SK-N-SH treated with all-trans-retinoic acid at 6 μM for 48 hours (cell line): ENCODE results near the gene GPR160.

Source experiments
- ATAC-seq: fragments of 200-7000 bp; cut with Tn5 transposase; 3 replicates; pipeline ENCODE4 v1.9.1; 2020; ENCODE audit warnings: mild to moderate bottlenecking, moderate library complexity
- ARNTL ChIP-seq: fragments of 450-650 bp; formaldehyde crosslinking; IDR thresholded peaks from 2 replicates; pipeline ENCODE4 v1.5.0; 2020; ENCODE audit warnings: low read depth, mild to moderate bottlenecking, moderate library complexity, borderline replicate concordance
- BACH2 ChIP-seq: fragments of 250-450 bp; sonication (Bioruptor Pico); IDR thresholded peaks from 2 replicates; pipeline ENCODE4 v1.9.0; 2021; ENCODE audit warnings: mild to moderate bottlenecking, borderline replicate concordance
- CSDC2 ChIP-seq: fragments of 250-450 bp; sonication (Bioruptor Pico); IDR thresholded peaks from 2 replicates; pipeline ENCODE4 v1.5.0; 2020; ENCODE audit warnings: mild to moderate bottlenecking, moderate library complexity
- ESRRG ChIP-seq: fragments of 250-450 bp; sonication (Bioruptor Pico); IDR thresholded peaks from 2 replicates; pipeline ENCODE4 v1.6.1; 2021; ENCODE audit warnings: mild to moderate bottlenecking
- ISL1 ChIP-seq: fragments of 250-450 bp; sonication (Bioruptor Pico); IDR thresholded peaks from 2 replicates; pipeline ENCODE4 v2.1.2; 2022; ENCODE audit warnings: mild to moderate bottlenecking, moderate library complexity
- OSR1 ChIP-seq: fragments of 250-450 bp; sonication (Bioruptor Pico); IDR thresholded peaks from 2 replicates; pipeline ENCODE4 v1.8.0; 2022; ENCODE audit warnings: moderate library complexity, mild to moderate bottlenecking, inconsistent platforms
- PATZ1 ChIP-seq: fragments of 250-450 bp; sonication (Bioruptor Pico); IDR thresholded peaks from 2 replicates; pipeline ENCODE4 v1.8.0; 2020; ENCODE audit warnings: mild to moderate bottlenecking, moderate library complexity, borderline replicate concordance
- POU6F1 ChIP-seq: fragments of 250-450 bp; sonication (Bioruptor Pico); IDR thresholded peaks from 2 replicates; pipeline ENCODE4 v1.8.0; 2021; ENCODE audit warnings: low read depth, mild to moderate bottlenecking, moderate library complexity, borderline replicate concordance
- PPARA ChIP-seq: fragments of 250-450 bp; sonication (Bioruptor Pico); IDR thresholded peaks from 2 replicates; pipeline ENCODE4 v1.5.0; 2020; ENCODE audit warnings: mild to moderate bottlenecking, borderline replicate concordance
- RARB ChIP-seq: fragments of 250-450 bp; sonication (Bioruptor Pico); IDR thresholded peaks from 2 replicates; pipeline ENCODE4 v1.8.0; 2021; ENCODE audit warnings: mild to moderate bottlenecking, moderate library complexity
- SNAI2 ChIP-seq: fragments of 250-450 bp; sonication (Bioruptor Pico); IDR thresholded peaks from 2 replicates; pipeline ENCODE4 v1.5.0; 2020; ENCODE audit warnings: mild to moderate bottlenecking, moderate library complexity
- TCF4 ChIP-seq: fragments of 250-450 bp; sonication (Bioruptor Pico); IDR thresholded peaks from 2 replicates; pipeline ENCODE4 v1.8.0; 2021; ENCODE audit warnings: mild to moderate bottlenecking, moderate library complexity, borderline replicate concordance
- TOX ChIP-seq: fragments of 250-450 bp; sonication (Bioruptor Pico); IDR thresholded peaks from 2 replicates; pipeline ENCODE4 v1.8.0; 2021; ENCODE audit warnings: mild to moderate bottlenecking, moderate library complexity, borderline replicate concordance
- ZC3H10 ChIP-seq: fragments of 250-450 bp; sonication (Bioruptor Pico); IDR thresholded peaks from 2 replicates; pipeline ENCODE4 v1.5.1; 2021; ENCODE audit warnings: mild to moderate bottlenecking, moderate library complexity
- ZFP3 ChIP-seq: fragments of 250-450 bp; sonication (Bioruptor Pico); IDR thresholded peaks from 2 replicates; pipeline ENCODE4 v1.5.0; 2020; ENCODE audit warnings: mild to moderate bottlenecking, moderate library complexity
- ZFP30 ChIP-seq: fragments of 450-650 bp; formaldehyde crosslinking; IDR thresholded peaks from 2 replicates; pipeline ENCODE4 v1.5.0; 2022; ENCODE audit warnings: mild to moderate bottlenecking, moderate library complexity
- ZNF565 ChIP-seq: fragments of 450-650 bp; formaldehyde crosslinking; conservative IDR thresholded peaks from 2 replicates; pipeline ENCODE4 v1.5.0; 2020; ENCODE audit warnings: low read depth, mild to moderate bottlenecking, moderate library complexity
- TF ChIP-seq, protein P1 (sequence below): fragments of 250-450 bp; sonication (Bioruptor Pico); IDR thresholded peaks from 2 replicates; pipeline ENCODE4 v1.5.0; 2020; ENCODE audit warnings: mild to moderate bottlenecking, moderate library complexity
- TF ChIP-seq, protein P2 (sequence below): fragments of 250-450 bp; sonication (Bioruptor Pico); IDR thresholded peaks from 2 replicates; pipeline ENCODE4 v1.5.1; 2020; ENCODE audit warnings: low read depth, mild to moderate bottlenecking, moderate library complexity
- TF ChIP-seq, protein P3 (sequence below): fragments of 250-450 bp; sonication (Bioruptor Pico); IDR thresholded peaks from 2 replicates; pipeline ENCODE4 v1.5.1; 2021; ENCODE audit warnings: mild to moderate bottlenecking, moderate library complexity

The GPR160 gene

DNA sequence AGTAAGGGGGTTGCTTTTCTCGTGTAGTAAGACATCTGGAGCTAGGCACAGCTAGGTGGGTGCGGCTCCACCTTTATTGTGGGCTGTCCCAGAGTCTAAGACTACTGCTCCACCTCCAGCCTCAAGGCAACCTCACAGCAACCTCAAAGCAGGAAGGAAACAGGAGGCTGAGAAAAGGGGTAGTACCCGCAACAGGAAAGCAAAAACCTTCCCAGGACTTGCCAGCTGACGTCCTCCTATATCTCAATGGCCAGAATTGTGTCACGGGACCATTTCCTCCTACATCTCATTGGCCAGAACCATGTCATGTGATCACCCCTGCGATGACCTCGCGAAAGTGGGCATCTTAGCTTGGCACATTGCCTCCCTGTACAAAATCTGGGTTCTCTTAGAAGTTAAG is 4.3 kb upstream of the GPR160 start:
- no peak for ATAC-seq

GRCh38 chr3:170038434-170039110 is 777 bp downstream of the GPR160 start:
- peak; percentile 18 for ATAC-seq

More for the DNA sequence above, 4.3 kb upstream of the GPR160 start:
- TF ChIP-seq ESRRG (CRISPR knock-in tag), result no peak

GRCh38 chr3:170040418-170040817 is 2.6 kb downstream of the GPR160 start:
- no peak for ATAC-seq
- TF ChIP-seq, protein P1, sequence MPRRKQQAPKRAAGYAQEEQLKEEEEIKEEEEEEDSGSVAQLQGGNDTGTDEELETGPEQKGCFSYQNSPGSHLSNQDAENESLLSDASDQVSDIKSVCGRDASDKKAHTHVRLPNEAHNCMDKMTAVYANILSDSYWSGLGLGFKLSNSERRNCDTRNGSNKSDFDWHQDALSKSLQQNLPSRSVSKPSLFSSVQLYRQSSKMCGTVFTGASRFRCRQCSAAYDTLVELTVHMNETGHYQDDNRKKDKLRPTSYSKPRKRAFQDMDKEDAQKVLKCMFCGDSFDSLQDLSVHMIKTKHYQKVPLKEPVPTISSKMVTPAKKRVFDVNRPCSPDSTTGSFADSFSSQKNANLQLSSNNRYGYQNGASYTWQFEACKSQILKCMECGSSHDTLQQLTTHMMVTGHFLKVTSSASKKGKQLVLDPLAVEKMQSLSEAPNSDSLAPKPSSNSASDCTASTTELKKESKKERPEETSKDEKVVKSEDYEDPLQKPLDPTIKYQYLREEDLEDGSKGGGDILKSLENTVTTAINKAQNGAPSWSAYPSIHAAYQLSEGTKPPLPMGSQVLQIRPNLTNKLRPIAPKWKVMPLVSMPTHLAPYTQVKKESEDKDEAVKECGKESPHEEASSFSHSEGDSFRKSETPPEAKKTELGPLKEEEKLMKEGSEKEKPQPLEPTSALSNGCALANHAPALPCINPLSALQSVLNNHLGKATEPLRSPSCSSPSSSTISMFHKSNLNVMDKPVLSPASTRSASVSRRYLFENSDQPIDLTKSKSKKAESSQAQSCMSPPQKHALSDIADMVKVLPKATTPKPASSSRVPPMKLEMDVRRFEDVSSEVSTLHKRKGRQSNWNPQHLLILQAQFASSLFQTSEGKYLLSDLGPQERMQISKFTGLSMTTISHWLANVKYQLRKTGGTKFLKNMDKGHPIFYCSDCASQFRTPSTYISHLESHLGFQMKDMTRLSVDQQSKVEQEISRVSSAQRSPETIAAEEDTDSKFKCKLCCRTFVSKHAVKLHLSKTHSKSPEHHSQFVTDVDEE (CRISPR knock-in tag), result no peak
- no peak for TF ChIP-seq BACH2
- TF ChIP-seq CSDC2, result no peak
- no peak for TF ChIP-seq PPARA (CRISPR knock-in tag)
- no peak for TF ChIP-seq ZC3H10 (CRISPR knock-in tag)
- no peak for TF ChIP-seq ZFP30
- TF ChIP-seq ZNF565 (CRISPR knock-in tag), result no peak
- TF ChIP-seq, protein P2, sequence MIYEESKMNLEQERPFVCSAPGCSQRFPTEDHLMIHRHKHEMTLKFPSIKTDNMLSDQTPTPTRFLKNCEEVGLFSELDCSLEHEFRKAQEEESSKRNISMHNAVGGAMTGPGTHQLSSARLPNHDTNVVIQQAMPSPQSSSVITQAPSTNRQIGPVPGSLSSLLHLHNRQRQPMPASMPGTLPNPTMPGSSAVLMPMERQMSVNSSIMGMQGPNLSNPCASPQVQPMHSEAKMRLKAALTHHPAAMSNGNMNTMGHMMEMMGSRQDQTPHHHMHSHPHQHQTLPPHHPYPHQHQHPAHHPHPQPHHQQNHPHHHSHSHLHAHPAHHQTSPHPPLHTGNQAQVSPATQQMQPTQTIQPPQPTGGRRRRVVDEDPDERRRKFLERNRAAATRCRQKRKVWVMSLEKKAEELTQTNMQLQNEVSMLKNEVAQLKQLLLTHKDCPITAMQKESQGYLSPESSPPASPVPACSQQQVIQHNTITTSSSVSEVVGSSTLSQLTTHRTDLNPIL, result no peak
- no peak for TF ChIP-seq OSR1
- TF ChIP-seq, protein P3, sequence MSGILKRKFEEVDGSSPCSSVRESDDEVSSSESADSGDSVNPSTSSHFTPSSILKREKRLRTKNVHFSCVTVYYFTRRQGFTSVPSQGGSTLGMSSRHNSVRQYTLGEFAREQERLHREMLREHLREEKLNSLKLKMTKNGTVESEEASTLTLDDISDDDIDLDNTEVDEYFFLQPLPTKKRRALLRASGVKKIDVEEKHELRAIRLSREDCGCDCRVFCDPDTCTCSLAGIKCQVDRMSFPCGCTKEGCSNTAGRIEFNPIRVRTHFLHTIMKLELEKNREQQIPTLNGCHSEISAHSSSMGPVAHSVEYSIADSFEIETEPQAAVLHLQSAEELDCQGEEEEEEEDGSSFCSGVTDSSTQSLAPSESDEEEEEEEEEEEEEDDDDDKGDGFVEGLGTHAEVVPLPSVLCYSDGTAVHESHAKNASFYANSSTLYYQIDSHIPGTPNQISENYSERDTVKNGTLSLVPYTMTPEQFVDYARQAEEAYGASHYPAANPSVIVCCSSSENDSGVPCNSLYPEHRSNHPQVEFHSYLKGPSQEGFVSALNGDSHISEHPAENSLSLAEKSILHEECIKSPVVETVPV, result no peak
- no peak for TF ChIP-seq TOX
- no peak for TF ChIP-seq ARNTL
- no peak for TF ChIP-seq RARB (CRISPR knock-in tag)
- TF ChIP-seq PATZ1 (CRISPR knock-in tag), result no peak
- TF ChIP-seq ISL1 (CRISPR knock-in tag), result no peak
- no peak for TF ChIP-seq ZFP3 (CRISPR knock-in tag)
- no peak for TF ChIP-seq TCF4

More at GRCh38 chr3:170038434-170039110, 777 bp downstream of the GPR160 start:
- no peak for TF ChIP-seq PATZ1 (CRISPR knock-in tag)
- no peak for TF ChIP-seq POU6F1
- TF ChIP-seq SNAI2, result no peak
- TF ChIP-seq ESRRG (CRISPR knock-in tag), result no peak
- no peak for TF ChIP-seq ZFP3 (CRISPR knock-in tag)
- TF ChIP-seq, protein P3, result no peak
- no peak for TF ChIP-seq ZFP30
- no peak for TF ChIP-seq ZC3H10 (CRISPR knock-in tag)
